ENCODE results near the gene CST3. TPM values are rescaled to one million over a fixed set of nuclear protein-coding genes. Genes with fewer than 3 reads are reported as not detected.

CST3 gene
- total RNA-seq, 1 experiment from 2014 or later, result 262 TPM

DNA sequence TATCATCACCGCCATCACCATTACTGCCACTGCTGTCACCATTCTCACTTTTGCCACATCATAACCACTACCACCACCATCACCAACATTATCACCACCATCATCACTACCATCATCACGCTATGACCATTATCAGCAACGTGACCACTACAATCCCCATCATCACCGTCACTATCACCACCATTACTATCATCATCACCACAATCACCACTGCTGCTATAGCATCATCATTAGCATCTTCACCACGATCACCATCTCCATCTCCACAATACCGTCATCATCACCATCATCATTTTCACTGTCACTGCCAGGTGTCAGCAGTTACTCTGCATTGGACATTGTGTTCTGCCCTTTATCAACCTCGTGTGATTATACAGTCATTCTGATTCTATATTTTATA, 32.1 kb upstream of the CST3 start:
- intact Hi-C loops (cut with micrococcal nuclease; ENCODE audit: unreplicated experiment), result loop anchor here (2.0 to 5.0 kb wide), 2 partner anchors 105 to 217 kb away; no protein-coding TSS in a partner anchor
- H3K4me3 ChIP-seq, result no peak overlapping the region
- CTCF ChIA-PET, result interaction anchor here (0.6 kb wide), 1 partner anchor 47 kb away, joined by 10 read pairs; no protein-coding TSS in a partner anchor
- H3K27me3 ChIP-seq (ENCODE audit: insufficient read depth, low read depth), result no peaks in the 10 kb centered on the region
- no peaks in the 10 kb centered on the region for H3K9me3 ChIP-seq (ENCODE audit: insufficient read depth, low read depth)
- no peak for DNase-seq
- TF ChIP-seq, protein P1, sequence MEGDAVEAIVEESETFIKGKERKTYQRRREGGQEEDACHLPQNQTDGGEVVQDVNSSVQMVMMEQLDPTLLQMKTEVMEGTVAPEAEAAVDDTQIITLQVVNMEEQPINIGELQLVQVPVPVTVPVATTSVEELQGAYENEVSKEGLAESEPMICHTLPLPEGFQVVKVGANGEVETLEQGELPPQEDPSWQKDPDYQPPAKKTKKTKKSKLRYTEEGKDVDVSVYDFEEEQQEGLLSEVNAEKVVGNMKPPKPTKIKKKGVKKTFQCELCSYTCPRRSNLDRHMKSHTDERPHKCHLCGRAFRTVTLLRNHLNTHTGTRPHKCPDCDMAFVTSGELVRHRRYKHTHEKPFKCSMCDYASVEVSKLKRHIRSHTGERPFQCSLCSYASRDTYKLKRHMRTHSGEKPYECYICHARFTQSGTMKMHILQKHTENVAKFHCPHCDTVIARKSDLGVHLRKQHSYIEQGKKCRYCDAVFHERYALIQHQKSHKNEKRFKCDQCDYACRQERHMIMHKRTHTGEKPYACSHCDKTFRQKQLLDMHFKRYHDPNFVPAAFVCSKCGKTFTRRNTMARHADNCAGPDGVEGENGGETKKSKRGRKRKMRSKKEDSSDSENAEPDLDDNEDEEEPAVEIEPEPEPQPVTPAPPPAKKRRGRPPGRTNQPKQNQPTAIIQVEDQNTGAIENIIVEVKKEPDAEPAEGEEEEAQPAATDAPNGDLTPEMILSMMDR (conservative IDR thresholded peaks at IDR 0.05), result no peak
- no peak overlapping the region for H2AFZ ChIP-seq
- H3K4me1 ChIP-seq (replicated peaks; ENCODE audit: insufficient read depth), result peaks cover 6% of the 10 kb centered on the region
- H3F3A ChIP-seq (ENCODE audit: insufficient read depth, low read depth), result no peaks in the 10 kb centered on the region
- no TSS peak for BruUV-seq (replicated peaks)
- H3K79me2 ChIP-seq (ENCODE audit: low read depth), result no peaks in the 10 kb centered on the region
- no peak overlapping the region for H3K4me2 ChIP-seq
- no peaks in the 10 kb centered on the region for H3K36me3 ChIP-seq (ENCODE audit: low read depth)
- no peaks in the 10 kb centered on the region for H3K9me2 ChIP-seq (ENCODE audit: insufficient read depth)
- H3K27ac ChIP-seq, result no peak overlapping the region
- POLR2A ChIA-PET (ENCODE audit: unreplicated experiment), result no interaction called here
- no peaks in the 10 kb centered on the region for H4K20me1 ChIP-seq (ENCODE audit: insufficient read depth)

DNA sequence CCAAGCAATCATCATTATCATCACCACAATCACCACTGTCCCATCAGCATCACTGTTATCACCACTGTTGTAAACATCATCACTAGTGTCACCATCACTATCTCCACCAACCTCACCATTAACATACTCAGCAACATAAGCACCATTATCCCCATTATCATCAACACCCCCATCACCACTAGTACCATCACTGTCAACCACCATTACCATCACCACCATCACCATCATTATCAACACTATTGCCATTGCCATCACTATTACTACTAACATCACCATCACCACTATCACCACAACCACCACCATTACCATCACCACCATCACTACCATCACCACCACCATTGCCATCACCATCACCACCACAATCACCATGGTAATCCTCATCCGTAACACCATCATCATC, 31.6 kb upstream of the CST3 start:
- H3K9me2 ChIP-seq (ENCODE audit: insufficient read depth), result no peaks in the 10 kb centered on the region
- H3K4me2 ChIP-seq, result no peak overlapping the region
- peaks cover 6% of the 10 kb centered on the region for H3K4me1 ChIP-seq (replicated peaks; ENCODE audit: insufficient read depth)
- no peaks in the 10 kb centered on the region for H3K27me3 ChIP-seq (ENCODE audit: insufficient read depth, low read depth)
- no peaks in the 10 kb centered on the region for H4K20me1 ChIP-seq (ENCODE audit: insufficient read depth)
- no peak overlapping the region for H3K4me3 ChIP-seq
- POLR2A ChIA-PET (ENCODE audit: unreplicated experiment), result no interaction called here
- H3F3A ChIP-seq (ENCODE audit: insufficient read depth, low read depth), result no peaks in the 10 kb centered on the region
- no peaks in the 10 kb centered on the region for H3K9me3 ChIP-seq (ENCODE audit: insufficient read depth, low read depth)
- H3K36me3 ChIP-seq (ENCODE audit: low read depth), result no peaks in the 10 kb centered on the region
- CTCF ChIA-PET, result interaction anchor here (0.6 kb wide), 1 partner anchor 113 kb away, joined by 6 read pairs; no protein-coding TSS in a partner anchor
- TF ChIP-seq, protein P1 (conservative IDR thresholded peaks at IDR 0.05), result no peak
- TF ChIP-seq EZH2 (IDR thresholded peaks at IDR 0.05; ENCODE audit: low read depth), result no peak
- no peak overlapping the region for H2AFZ ChIP-seq
- no peak for DNase-seq
- no TSS peak for BruUV-seq (replicated peaks)
- intact Hi-C loops (cut with micrococcal nuclease; ENCODE audit: unreplicated experiment), result loop anchor here (2.0 to 5.0 kb wide), 2 partner anchors 105 to 218 kb away; no protein-coding TSS in a partner anchor
- no peak overlapping the region for H3K27ac ChIP-seq
- no peaks in the 10 kb centered on the region for H3K79me2 ChIP-seq (ENCODE audit: low read depth)

DNA sequence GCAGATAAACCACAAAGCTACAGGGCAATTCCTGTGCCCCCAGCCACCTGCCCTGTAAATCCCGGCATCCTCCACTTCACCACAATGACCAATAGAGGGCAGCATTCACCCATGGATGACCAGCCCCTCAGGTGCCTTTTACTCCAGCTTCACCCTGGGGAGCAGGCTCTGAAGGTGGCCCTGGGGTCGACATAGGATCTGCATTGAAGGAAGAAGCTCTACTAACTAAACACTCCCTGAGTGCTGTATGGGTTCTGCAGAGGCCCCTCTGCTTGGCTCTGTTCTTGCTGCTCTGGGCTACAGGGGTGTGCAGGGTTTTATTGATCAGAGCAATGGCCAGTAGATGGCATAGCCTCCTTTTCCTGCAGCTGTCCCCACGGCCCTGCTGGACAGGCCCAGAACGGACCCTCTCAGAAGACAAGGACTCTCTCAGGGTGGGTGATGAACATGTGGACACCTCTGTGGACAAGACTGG, 30.8 kb upstream of the CST3 start:
- CTCF ChIA-PET, result interaction anchor here (0.6 to 0.9 kb wide), 4 partner anchors 112 to 946 kb away, joined by 3 to 6 read pairs (median 3); no protein-coding TSS in a partner anchor
- Histone ChIP-seq H3K4me3 (no peak overlapping the region), H3K9me2 (ENCODE audit: insufficient read depth) (no peaks in the 10 kb centered on the region)

More for the DNA sequence above, 30.8 kb upstream of the CST3 start:
- no peaks in the 10 kb centered on the region for H3K9me3 ChIP-seq (ENCODE audit: insufficient read depth, low read depth)
- H3K79me2 ChIP-seq (ENCODE audit: low read depth), result no peaks in the 10 kb centered on the region
- POLR2A ChIA-PET (ENCODE audit: unreplicated experiment), result no interaction called here
- H3K27ac ChIP-seq, result no peak overlapping the region
- H3K4me2 ChIP-seq, result peak overlapping the region; percentile 17; the same call in 1 of the 2 replicates
- no peaks in the 10 kb centered on the region for H4K20me1 ChIP-seq (ENCODE audit: insufficient read depth)
- peak; percentile 59 to 66 for DNase-seq
- TF ChIP-seq EZH2 (IDR thresholded peaks at IDR 0.05; ENCODE audit: low read depth), result no peak
- TF ChIP-seq, protein P1 (conservative IDR thresholded peaks at IDR 0.05), result peak; percentile 96
- H3K36me3 ChIP-seq (ENCODE audit: low read depth), result no peaks in the 10 kb centered on the region
- peaks cover 6% of the 10 kb centered on the region for H3K4me1 ChIP-seq (replicated peaks; ENCODE audit: insufficient read depth)
- H3K27me3 ChIP-seq (ENCODE audit: insufficient read depth, low read depth), result no peaks in the 10 kb centered on the region
- no peak overlapping the region for H2AFZ ChIP-seq
- BruUV-seq (replicated peaks), result no TSS peak
- intact Hi-C loops (cut with micrococcal nuclease; ENCODE audit: unreplicated experiment), result loop anchor here (2.0 to 5.0 kb wide), 2 partner anchors 106 to 219 kb away; no protein-coding TSS in a partner anchor
- no peaks in the 10 kb centered on the region for H3F3A ChIP-seq (ENCODE audit: insufficient read depth, low read depth)
